Tibial nerve (tissue), 4 donors: ENCODE data around the gene ALPP. TPM values are rescaled to one million over a fixed set of nuclear protein-coding genes. Genes with fewer than 3 reads are reported as not detected.

Experiments used
- DNase-seq, 2 donors: peaks; one replicate each; pipeline ENCODE4 v3.0.0-alpha.2; 2019; ENCODE audit warnings: low spot score in 2 of 2
- H3K27ac ChIP-seq, 4 donors: fragments of 200-600 bp; sonication (generic) in 3 of 4; one replicate each; pipeline ENCODE4 v1.5.1; 2017 to 2019; ENCODE audit warnings: mild to moderate bottlenecking in 1 of 4
- H3K27me3 ChIP-seq, 2 donors: fragments of 200-600 bp; sonication (generic) in 1 of 2; one replicate each; pipeline versions ENCODE4 v1.5.1 to v1.6.0; 2017 to 2019
- H3K36me3 ChIP-seq, 3 donors: fragments of 200-600 bp; sonication (generic); one replicate each; pipeline ENCODE4 v1.5.1; 2018 to 2019
- H3K4me1 ChIP-seq, 4 donors: fragments of 200-600 bp; sonication (generic) in 3 of 4; one replicate each; pipeline ENCODE4 v1.5.1; 2017 to 2019
- H3K4me3 ChIP-seq, 4 donors: fragments of 200-600 bp; sonication (generic) in 3 of 4; one replicate each; pipeline ENCODE4 v1.5.1; 2017 to 2019; ENCODE audit warnings: mild to moderate bottlenecking in 1 of 4, moderate library complexity in 1 of 4
- H3K9me3 ChIP-seq, 4 donors: fragments of 200-600 bp; sonication (generic) in 3 of 4; one replicate each; pipeline ENCODE4 v1.5.1; 2017 to 2019
- EP300 ChIP-seq, 2 donors: sonication (generic); formaldehyde crosslinking; IDR thresholded peaks; one replicate each; pipeline ENCODE4 v1.6.1; 2017; ENCODE audit warnings: antibody characterized with exemption in 2 of 2, mild to moderate bottlenecking in 1 of 2
- POLR2A ChIP-seq, 2 donors: fragments of 450-650 bp; IDR thresholded peaks; one replicate each; pipeline ENCODE4 v1.6.1; 2017; ENCODE audit warnings: antibody characterized with exemption in 2 of 2, mild to moderate bottlenecking in 2 of 2, moderate library complexity in 2 of 2
- WGBS, 2 donors: methylation state at CpG; one replicate each; pipeline ENCODE4 v1.1.5; 2018; 5-methylcytosine and 5-hydroxymethylcytosine counted together
- small RNA-seq: library from RNA; depleted of rRNA; stranded (forward); fragments of <200 nt; gene quantifications from one replicate; pipeline ENCODE3, GENCODE V24; 2016
- total RNA-seq, 4 donors: library from RNA; depleted of rRNA; stranded (reverse); fragments of >200 nt; gene quantifications; one replicate each; pipeline ENCODE4 v1.1.0, GENCODE V29; 2016
- TF ChIP-seq, protein P1 (sequence below), 5 experiments: fragments of 200-600 bp in 3 of 5; fragments of 450-650 bp in 2 of 5; sonication (generic) in 3 of 5; IDR thresholded peaks; one replicate each; pipeline ENCODE4 v1.5.1; 2016 to 2019; ENCODE audit warnings: antibody characterized with exemption in 5 of 5, mild to moderate bottlenecking in 3 of 5, moderate library complexity in 2 of 5

ALPP gene
- total RNA-seq, 4 donors from 2014 or later: not detected

DNA sequence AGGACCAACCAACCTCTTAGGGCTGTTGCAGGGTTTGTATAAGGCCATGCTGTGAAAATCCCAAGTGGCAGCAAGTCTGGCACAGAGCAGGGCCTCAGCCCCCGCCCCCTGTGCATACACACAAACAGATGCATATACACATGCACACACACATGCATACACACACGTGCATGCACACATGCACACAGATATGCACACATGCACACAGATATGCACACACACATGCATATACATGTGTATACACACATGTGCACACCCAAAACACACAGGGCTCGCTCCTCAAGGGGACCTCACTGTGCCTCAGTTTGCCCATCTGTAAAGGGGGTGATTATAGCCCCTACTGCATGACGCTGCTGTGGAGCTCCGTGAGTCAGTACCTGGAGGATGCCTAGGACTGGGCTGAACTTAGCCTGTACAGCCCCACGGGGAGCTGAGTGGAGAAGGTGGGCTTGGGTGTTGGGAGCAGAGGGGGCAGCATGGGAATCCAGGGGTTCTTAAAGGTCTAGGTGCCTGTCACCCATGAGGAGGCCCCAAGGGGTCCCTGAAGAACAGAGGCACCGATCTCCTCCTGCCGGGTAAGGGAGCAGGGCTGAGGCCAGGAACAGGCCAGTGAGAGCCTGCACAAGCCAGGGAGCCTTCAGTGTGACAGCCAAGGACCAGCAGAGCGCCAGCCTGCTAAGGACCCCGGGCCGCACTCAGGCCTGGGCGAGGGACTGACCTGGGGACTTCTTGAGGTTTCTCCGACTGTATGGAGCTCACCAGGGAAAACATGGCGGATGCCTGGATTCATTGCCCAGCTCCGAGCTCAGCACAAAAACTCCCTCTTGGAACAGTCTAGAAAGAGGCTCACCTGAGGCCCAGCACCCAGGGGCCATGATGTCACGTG, 53.4 kb downstream of the ALPP start:
- 87 to 91% methylated on average over 14 to 15 of the region's 16 CpGs for WGBS, 2 donors
- DNase-seq: no peak
- Histone ChIP-seq H3K4me1 (no peaks in the 10 kb centered on the region), H3K27ac (no peak overlapping the region), H3K4me3 (no peak overlapping the region), H3K27me3 (no peaks in the 10 kb centered on the region), H3K36me3 (no peaks in the 10 kb centered on the region), H3K9me3 (no peaks in the 10 kb centered on the region)
- TF ChIP-seq EP300 (IDR thresholded peaks at IDR 0.05): no peak
- no peak for TF ChIP-seq POLR2A (IDR thresholded peaks at IDR 0.05)
- TF ChIP-seq, protein P1, sequence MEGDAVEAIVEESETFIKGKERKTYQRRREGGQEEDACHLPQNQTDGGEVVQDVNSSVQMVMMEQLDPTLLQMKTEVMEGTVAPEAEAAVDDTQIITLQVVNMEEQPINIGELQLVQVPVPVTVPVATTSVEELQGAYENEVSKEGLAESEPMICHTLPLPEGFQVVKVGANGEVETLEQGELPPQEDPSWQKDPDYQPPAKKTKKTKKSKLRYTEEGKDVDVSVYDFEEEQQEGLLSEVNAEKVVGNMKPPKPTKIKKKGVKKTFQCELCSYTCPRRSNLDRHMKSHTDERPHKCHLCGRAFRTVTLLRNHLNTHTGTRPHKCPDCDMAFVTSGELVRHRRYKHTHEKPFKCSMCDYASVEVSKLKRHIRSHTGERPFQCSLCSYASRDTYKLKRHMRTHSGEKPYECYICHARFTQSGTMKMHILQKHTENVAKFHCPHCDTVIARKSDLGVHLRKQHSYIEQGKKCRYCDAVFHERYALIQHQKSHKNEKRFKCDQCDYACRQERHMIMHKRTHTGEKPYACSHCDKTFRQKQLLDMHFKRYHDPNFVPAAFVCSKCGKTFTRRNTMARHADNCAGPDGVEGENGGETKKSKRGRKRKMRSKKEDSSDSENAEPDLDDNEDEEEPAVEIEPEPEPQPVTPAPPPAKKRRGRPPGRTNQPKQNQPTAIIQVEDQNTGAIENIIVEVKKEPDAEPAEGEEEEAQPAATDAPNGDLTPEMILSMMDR (IDR thresholded peaks at IDR 0.05): no peak

Small RNA genes lying within 50 kb of the gene (small RNA-seq; reads per million reads assigned to genes)
- gene AC068134.3: not detected
- not detected for gene AC068134.4

Other genes starting within 250 kb of the ALPP start
- gene ALPG, start 28.1 kb downstream of the ALPP start, total RNA-seq: not detected
- not detected for gene ALPI, start 77.4 kb downstream of the ALPP start, total RNA-seq
- gene ECEL1, start 109.1 kb downstream of the ALPP start, total RNA-seq: 1 to 10 TPM in 3 of 4 donors, not detected in 1; 1.0 to 7.3 (median 1.8) TPM
- gene PRSS56, start 141.6 kb downstream of the ALPP start, total RNA-seq: not detected
- not detected for gene CHRND, start 147.4 kb downstream of the ALPP start, total RNA-seq
- not detected for gene CHRNG, start 160.9 kb downstream of the ALPP start, total RNA-seq
- 1 to 10 TPM; 2.4 to 5.3 (median 4.2) TPM for gene TIGD1, start 171.8 kb downstream of the ALPP start, total RNA-seq
- gene EIF4E2, start 171.9 kb downstream of the ALPP start, total RNA-seq: 10 to 100 TPM; 23.8 to 38.5 (median 27.8) TPM